Adrenal gland (tissue), 12 donors: ENCODE data around the gene NRK. TPM values are rescaled to one million over a fixed set of nuclear protein-coding genes. Genes with fewer than 3 reads are reported as not detected.
"Not testable (repeated sequence)": the region's sequence is repeated elsewhere in the genome, so short reads cannot be mapped to it uniquely, and the experiment has no call there.

Experiments used
- DNase-seq, 7 donors: peaks; one replicate each; pipeline ENCODE4 v3.0.0-alpha.2; 2019 to 2020
- H3K27ac ChIP-seq, 5 donors: fragments of 200-600 bp; sonication (generic) in 4 of 5; 1 replicate in 3 of 5; 2 replicates in 2 of 5; pipeline versions ENCODE4 v1.5.1 to v1.8.0; 2016 to 2020; ENCODE audit warnings: mild to moderate bottlenecking in 1 of 5
- H3K27me3 ChIP-seq: fragments of 200-600 bp; 2 replicates; pipeline ENCODE4 v1.8.0; 2021
- H3K36me3 ChIP-seq, 2 donors: fragments of 200-600 bp; replicated peaks in 1 of 2; 1 replicate in 1 of 2; 2 replicates in 1 of 2; pipeline versions ENCODE4 v1.5.1 to v1.8.0; 2018 to 2022
- H3K4me1 ChIP-seq, 2 donors: fragments of 200-600 bp; replicated peaks in 1 of 2; 1 replicate in 1 of 2; 2 replicates in 1 of 2; pipeline versions ENCODE4 v1.5.1 to v1.8.0; 2018 to 2021
- H3K4me3 ChIP-seq, 4 donors: fragments of 200-600 bp; sonication (generic) in 3 of 4; one replicate each; pipeline ENCODE4 v1.5.1; 2016 to 2018
- H3K9me3 ChIP-seq, 3 donors: fragments of 200-600 bp; sonication (generic) in 1 of 3; replicated peaks in 1 of 3; 1 replicate in 2 of 3; 2 replicates in 1 of 3; pipeline versions ENCODE4 v1.5.1 to v1.8.0; 2016 to 2021
- POLR2A ChIP-seq, 2 donors: fragments of 450-650 bp; IDR thresholded peaks; one replicate each; pipeline ENCODE4 v1.6.1; 2017; ENCODE audit warnings: antibody characterized with exemption in 2 of 2, mild to moderate bottlenecking in 2 of 2, moderate library complexity in 1 of 2
- WGBS, 4 donors: extraction: QIAGEN DNeasy Blood & Tissue Kit in 2 of 4; methylation state at CpG; one replicate each; pipeline versions ENCODE4 v1.1.5 to v1.1.7; 2013 to 2017; 5-methylcytosine and 5-hydroxymethylcytosine counted together
- intact Hi-C, 2 donors: fragments of 100-400 bp; cut with DNase I; formaldehyde crosslinking; loops; one replicate each; pipeline versions ENCODE4 v1.14.1 to v1.15.0; 2022 to 2023
- polyA plus RNA-seq, 3 donors: library from polyadenylated mRNA; stranded (reverse); fragments of 200-250 nt in 2 of 3; fragments of 350-450 nt in 1 of 3; fragmentation: Illumina TruSeq in 1 of 3; extraction: RNeasy Lipid Tissue Mini Kit (QIAGEN cat#74804) in 1 of 3; gene quantifications; one replicate each; pipeline ENCODE4 v1.2.3, GENCODE V29; 2013 to 2014
- total RNA-seq, 9 donors: library from RNA; depleted of rRNA in 4 of 9; stranded (reverse); fragments of >200 nt in 4 of 9; fragments of 120-200 nt in 1 of 9; fragmentation: NEBNext Ultra II Directional in 1 of 9; extraction: Animal tissue kit (Norgen Biotek cat#: 25700) in 1 of 9; gene quantifications; one replicate each; pipeline versions ENCODE4 v1.1.0 to v1.2.4, GENCODE V29; 2013 to 2023
- TF ChIP-seq, protein P1 (sequence below), 6 experiments: fragments of 450-650 bp in 4 of 6; fragments of 200-600 bp in 2 of 6; sonication (generic) in 1 of 6; IDR thresholded peaks; 1 replicate in 5 of 6; 2 replicates in 1 of 6; pipeline versions ENCODE4 v1.5.1 to v1.8.0; 2016 to 2021; ENCODE audit warnings: antibody characterized with exemption in 6 of 6, mild to moderate bottlenecking in 2 of 6, moderate library complexity in 1 of 6
- donor health status: healthy with polysubstance abuse.
- donor health status: Bipolar disorder and iron deficiency.
- donor health status: DM: yes; HTN: yes; CAD: no.
- donor health status: DM: no; HTN: no; CAD: no.
- donor health status: DM: no; HTN: no; CAD: no.
- donor health status: DM: yes; HTN: yes; CAD: no.

Gene NRK
- total and polyA plus RNA-seq, 12 donors, result 12.2 to 213 (median 37.2) TPM

DNA sequence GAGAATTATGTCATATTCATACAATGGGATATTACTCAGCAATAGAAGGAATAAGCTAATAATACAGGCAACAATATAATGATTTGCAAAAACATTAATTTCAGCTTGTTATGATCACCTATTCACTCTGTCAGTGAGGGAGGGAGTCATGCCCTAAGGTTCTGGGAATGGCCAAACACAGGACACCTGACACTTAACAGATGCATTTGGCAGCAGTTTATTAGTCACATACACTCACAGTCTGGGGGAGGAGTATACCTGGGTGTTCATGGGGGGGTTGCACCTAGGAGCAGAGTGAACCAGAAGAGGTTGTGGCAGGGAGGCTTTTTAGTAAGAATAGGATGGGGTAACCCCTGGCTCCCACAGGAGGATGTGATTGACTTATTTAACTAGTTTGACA is 177.9 kb downstream of the NRK start:
- intact Hi-C loops, result no loop called here
- H3K27ac ChIP-seq, result no peak overlapping the region
- no peaks in the 10 kb centered on the region for H3K36me3 ChIP-seq
- no peaks in the 10 kb centered on the region for H3K9me3 ChIP-seq
- H3K27me3 ChIP-seq, result no peaks in the 10 kb centered on the region
- no peaks in the 10 kb centered on the region for H3K4me1 ChIP-seq
- no peak overlapping the region for H3K4me3 ChIP-seq
- no peak for DNase-seq
- TF ChIP-seq, protein P1, sequence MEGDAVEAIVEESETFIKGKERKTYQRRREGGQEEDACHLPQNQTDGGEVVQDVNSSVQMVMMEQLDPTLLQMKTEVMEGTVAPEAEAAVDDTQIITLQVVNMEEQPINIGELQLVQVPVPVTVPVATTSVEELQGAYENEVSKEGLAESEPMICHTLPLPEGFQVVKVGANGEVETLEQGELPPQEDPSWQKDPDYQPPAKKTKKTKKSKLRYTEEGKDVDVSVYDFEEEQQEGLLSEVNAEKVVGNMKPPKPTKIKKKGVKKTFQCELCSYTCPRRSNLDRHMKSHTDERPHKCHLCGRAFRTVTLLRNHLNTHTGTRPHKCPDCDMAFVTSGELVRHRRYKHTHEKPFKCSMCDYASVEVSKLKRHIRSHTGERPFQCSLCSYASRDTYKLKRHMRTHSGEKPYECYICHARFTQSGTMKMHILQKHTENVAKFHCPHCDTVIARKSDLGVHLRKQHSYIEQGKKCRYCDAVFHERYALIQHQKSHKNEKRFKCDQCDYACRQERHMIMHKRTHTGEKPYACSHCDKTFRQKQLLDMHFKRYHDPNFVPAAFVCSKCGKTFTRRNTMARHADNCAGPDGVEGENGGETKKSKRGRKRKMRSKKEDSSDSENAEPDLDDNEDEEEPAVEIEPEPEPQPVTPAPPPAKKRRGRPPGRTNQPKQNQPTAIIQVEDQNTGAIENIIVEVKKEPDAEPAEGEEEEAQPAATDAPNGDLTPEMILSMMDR (IDR thresholded peaks at IDR 0.05), result no peak
- no peak for TF ChIP-seq POLR2A (IDR thresholded peaks at IDR 0.05)

DNA sequence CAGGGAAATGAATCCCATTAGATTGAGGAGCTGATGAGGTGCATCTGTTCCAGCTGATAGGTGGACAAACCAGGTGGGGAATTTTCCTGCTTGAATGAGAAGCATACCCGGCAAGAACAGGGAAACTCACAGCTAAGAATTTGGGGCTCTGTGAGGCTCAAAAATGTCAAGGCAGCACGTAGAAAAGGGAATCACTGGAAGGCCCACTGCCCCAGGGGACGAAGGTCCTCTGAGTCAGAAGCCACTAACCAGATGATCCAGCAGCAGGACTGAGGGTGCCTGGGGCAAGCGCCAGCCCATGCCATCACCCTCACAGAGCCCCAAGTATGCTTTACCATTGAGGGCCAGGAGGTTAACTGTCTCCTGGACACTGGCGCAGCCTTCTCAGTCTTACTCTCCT is 178.3 kb downstream of the NRK start:
- 73 to 93% (median 81%) methylated on average over 3 to 5 of the region's 5 CpGs for WGBS, 4 donors
- H3K4me3 ChIP-seq, H3K27ac ChIP-seq, H3K27me3 ChIP-seq, intact Hi-C loops, H3K36me3 ChIP-seq, H3K9me3 ChIP-seq, H3K4me1 ChIP-seq, DNase-seq: not testable (repeated sequence)

- intact Hi-C loops, result no loop called here
- no peak overlapping the region for H3K27ac ChIP-seq
- H3K9me3 ChIP-seq, result no peaks in the 10 kb centered on the region
- TF ChIP-seq POLR2A (IDR thresholded peaks at IDR 0.05), result no peak
- TF ChIP-seq, protein P1 (IDR thresholded peaks at IDR 0.05), result no peak
- H3K4me3 ChIP-seq, result no peak overlapping the region
- no peak for DNase-seq
- 52 to 75% (median 59%) methylated on average over 2 of the region's 2 CpGs for WGBS, 4 donors
- H3K27me3 ChIP-seq, result no peaks in the 10 kb centered on the region
- H3K36me3 ChIP-seq, result no peaks in the 10 kb centered on the region
- H3K4me1 ChIP-seq, result no peaks in the 10 kb centered on the region
These were observed 183.3 kb downstream of the NRK start for GRCh38 chrX:106005684-106006083.

- intact Hi-C loops, result no loop called here
- 8 to 23% (median 15%) methylated on average over 1 of the region's 1 CpG for WGBS, 4 donors
- Histone ChIP-seq H3K27me3 (no peaks in the 10 kb centered on the region), H3K36me3 (no peaks in the 10 kb centered on the region), H3K9me3 (peaks cover 0 to 4% (median 0%) of the 10 kb centered on the region in 3 donors), H3K4me3 (no peak overlapping the region), H3K4me1 (no peaks in the 10 kb centered on the region), H3K27ac (no peak overlapping the region)
- TF ChIP-seq, protein P1 (IDR thresholded peaks at IDR 0.05), result no peak
- no peak for TF ChIP-seq POLR2A (IDR thresholded peaks at IDR 0.05)
- no peak for DNase-seq
These were observed 185.5 kb downstream of the NRK start for GRCh38 chrX:106007815-106008214.

Other genes with a start within 250 kb of the NRK start
- gene SERPINA7, start 216.2 kb downstream of the NRK start, total RNA-seq, result under 1 TPM in 2 of 9 donors, not detected in 7; 0.22 to 0.89 TPM
- gene SERPINA7, start 216.2 kb downstream of the NRK start, polyA plus RNA-seq, result under 1 TPM in 1 of 3 donors, not detected in 2; 0.13 TPM